Neural progenitor cell (in vitro differentiated cells): Measurements from ENCODE around the gene TIPRL. TPM values are rescaled to one million over a fixed set of nuclear protein-coding genes. Genes with fewer than 3 reads are reported as not detected.

Source experiments
- DNase-seq: peaks from one replicate; pipeline ENCODE4 v3.0.0-alpha.2; 2016; ENCODE audit warnings: low spot score
- H2AFZ ChIP-seq: fragments of 200-600 bp; sonication (generic); replicated peaks from 2 replicates; pipeline ENCODE4 v1.6.1; 2016; ENCODE audit warnings: antibody characterized with exemption
- H3F3A ChIP-seq: fragments of 200-600 bp; sonication (generic); 2 replicates; pipeline ENCODE4 v1.6.1; 2016; ENCODE audit warnings: antibody characterized with exemption, low read depth
- H3K27ac ChIP-seq: fragments of 200-600 bp; sonication (generic); 2 replicates; pipeline ENCODE4 v1.5.1; 2016; ENCODE audit warnings: mild to moderate bottlenecking
- H3K27me3 ChIP-seq: fragments of 200-600 bp; sonication (generic); 2 replicates; pipeline ENCODE4 v1.6.1; 2016; ENCODE audit warnings: mild to moderate bottlenecking, moderate library complexity
- H3K36me3 ChIP-seq: fragments of 200-600 bp; sonication (generic); 2 replicates; pipeline ENCODE4 v1.5.1; 2016
- H3K4me1 ChIP-seq: fragments of 200-600 bp; sonication (generic); 2 replicates; pipeline ENCODE4 v1.6.1; 2016; ENCODE audit warnings: mixed run types
- H3K4me2 ChIP-seq: fragments of 200-600 bp; sonication (generic); 2 replicates; pipeline ENCODE4 v1.6.1; 2016
- H3K4me3 ChIP-seq: fragments of 200-600 bp; sonication (generic); 2 replicates; pipeline ENCODE4 v1.5.1; 2016
- H3K79me2 ChIP-seq: fragments of 200-600 bp; sonication (generic); 2 replicates; pipeline ENCODE4 v1.6.1; 2016; ENCODE audit warnings: low read depth
- H3K9ac ChIP-seq: fragments of 200-600 bp; sonication (generic); 2 replicates; pipeline ENCODE4 v1.6.1; 2016
- H3K9me3 ChIP-seq: fragments of 200-600 bp; sonication (generic); 2 replicates; pipeline ENCODE4 v1.5.1; 2016; ENCODE audit warnings: low read depth
- H4K20me1 ChIP-seq: fragments of 200-600 bp; sonication (generic); 2 replicates; pipeline ENCODE4 v1.6.1; 2016; ENCODE audit warnings: low read depth
- H3K27ac Mint-ChIP-seq: 3 replicates; pipeline ENCODE4 v1.8.0; 2021; ENCODE audit warnings: mixed read lengths
- H3K27me3 Mint-ChIP-seq: 2 replicates; pipeline ENCODE4 v1.8.0; 2022; ENCODE audit warnings: low read depth, mild to moderate bottlenecking, inconsistent platforms, moderate library complexity, mixed read lengths; ENCODE audit not compliant: insufficient read depth
- H3K36me3 Mint-ChIP-seq: 3 replicates; pipeline ENCODE4 v1.8.0; 2021; ENCODE audit warnings: mixed read lengths
- H3K4me1 Mint-ChIP-seq: 3 replicates; pipeline ENCODE4 v1.8.0; 2021; ENCODE audit warnings: mixed read lengths
- H3K4me3 Mint-ChIP-seq: 3 replicates; pipeline ENCODE4 v1.8.0; 2021; ENCODE audit warnings: mild to moderate bottlenecking, moderate library complexity, mixed read lengths
- H3K9me3 Mint-ChIP-seq: 3 replicates; pipeline ENCODE4 v1.8.0; 2020; ENCODE audit warnings: mixed read lengths
- EZH2 ChIP-seq: fragments of 200-600 bp; sonication (generic); IDR thresholded peaks from 2 replicates; pipeline ENCODE4 v1.6.1; 2017; ENCODE audit warnings: antibody characterized with exemption, mild to moderate bottlenecking, moderate library complexity
- EZH2phosphoT487 ChIP-seq: fragments of 200-600 bp; sonication (generic); IDR thresholded peaks from 2 replicates; pipeline ENCODE4 v1.6.1; 2017; ENCODE audit warnings: antibody characterized with exemption
- total RNA-seq: library from RNA; depleted of rRNA; stranded (reverse); fragments of >200 nt; gene quantifications from 2 replicates; pipeline ENCODE4 v1.2.3, GENCODE V29; 2015; ENCODE audit warnings: low replicate concordance
- TF ChIP-seq, protein P1 (sequence below): fragments of 200-600 bp; sonication (generic); IDR thresholded peaks from 2 replicates; pipeline ENCODE4 v1.5.1; 2017; ENCODE audit warnings: antibody characterized with exemption, mild to moderate bottlenecking

Gene TIPRL
- total RNA-seq, 1 donor from 2014 or later: 52.9 TPM

DNA sequence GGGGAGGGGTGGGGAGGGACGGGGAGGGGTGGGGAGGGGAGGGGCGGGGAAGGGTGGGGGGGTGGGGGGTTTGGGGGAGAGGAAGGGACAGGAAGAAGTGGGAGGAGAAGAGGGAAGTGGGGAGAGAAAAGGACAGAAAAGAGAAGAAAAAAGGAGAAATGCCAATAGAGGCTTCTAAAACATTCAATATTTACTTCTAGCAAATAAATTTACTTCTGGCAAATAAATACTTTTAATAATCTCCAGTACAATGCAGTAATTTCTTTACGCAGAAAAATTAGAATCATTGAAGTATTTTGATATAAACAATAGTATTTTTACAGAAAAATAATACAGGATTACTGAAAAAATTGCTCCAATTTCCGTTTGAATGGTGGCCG, 32.6 kb upstream of the TIPRL start:
- no peak overlapping the region for H3K4me3 Mint-ChIP-seq
- no peak overlapping the region for H3K4me3 ChIP-seq

DNA sequence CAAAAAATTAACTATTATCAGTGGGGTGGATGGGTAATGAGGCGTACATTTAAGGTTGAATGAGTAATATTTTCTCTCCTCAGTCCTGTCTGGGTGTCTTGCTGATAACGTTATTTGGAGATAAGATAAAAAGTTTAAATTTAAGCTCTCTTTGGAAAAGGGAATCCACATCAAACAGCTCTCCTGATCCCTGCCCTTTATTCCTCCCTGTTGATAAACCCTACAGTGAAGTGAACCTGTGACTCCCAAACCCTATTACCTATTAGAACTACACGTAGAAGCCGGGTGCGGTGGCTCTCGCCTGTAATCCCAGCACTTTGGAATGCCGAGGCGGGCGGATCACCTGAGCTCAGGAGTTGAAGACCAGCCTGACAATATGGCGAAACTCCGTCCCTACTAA, 32.1 kb upstream of the TIPRL start:
- H3K4me2 ChIP-seq: no peak overlapping the region
- H3K27ac ChIP-seq: no peak overlapping the region
- H3K36me3 Mint-ChIP-seq: no peaks in the 10 kb centered on the region
- no peak overlapping the region for H3K4me3 ChIP-seq
- no peak overlapping the region for H3K4me3 Mint-ChIP-seq
- H3K9me3 Mint-ChIP-seq: no peaks in the 10 kb centered on the region
- no peaks in the 10 kb centered on the region for H3K27me3 ChIP-seq
- H3K27ac Mint-ChIP-seq: no peak overlapping the region
- H3K79me2 ChIP-seq: no peaks in the 10 kb centered on the region
- DNase-seq: no peak
- TF ChIP-seq EZH2phosphoT487: no peak
- H3K27me3 Mint-ChIP-seq: peaks cover 9% of the 10 kb centered on the region
- no peaks in the 10 kb centered on the region for H3K36me3 ChIP-seq
- H3K4me1 ChIP-seq: peaks cover 9% of the 10 kb centered on the region
- H4K20me1 ChIP-seq: no peaks in the 10 kb centered on the region
- H2AFZ ChIP-seq: no peak overlapping the region
- peaks cover 8% of the 10 kb centered on the region for H3F3A ChIP-seq
- H3K9ac ChIP-seq: no peak overlapping the region
- H3K4me1 Mint-ChIP-seq: peaks cover 14% of the 10 kb centered on the region
- no peaks in the 10 kb centered on the region for H3K9me3 ChIP-seq

More for the DNA sequence above, 32.6 kb upstream of the TIPRL start:
- no peaks in the 10 kb centered on the region for H3K36me3 ChIP-seq
- H4K20me1 ChIP-seq: no peaks in the 10 kb centered on the region
- no peak overlapping the region for H3K4me2 ChIP-seq
- H2AFZ ChIP-seq: no peak overlapping the region
- Mint-ChIP-seq H3K4me1 (peaks cover 15% of the 10 kb centered on the region), H3K27me3 (peaks cover 9% of the 10 kb centered on the region), H3K9me3 (no peaks in the 10 kb centered on the region), H3K36me3 (no peaks in the 10 kb centered on the region), H3K27ac (no peak overlapping the region)
- H3F3A ChIP-seq: peaks cover 8% of the 10 kb centered on the region
- no peak for TF ChIP-seq EZH2phosphoT487
- TF ChIP-seq, protein P1, sequence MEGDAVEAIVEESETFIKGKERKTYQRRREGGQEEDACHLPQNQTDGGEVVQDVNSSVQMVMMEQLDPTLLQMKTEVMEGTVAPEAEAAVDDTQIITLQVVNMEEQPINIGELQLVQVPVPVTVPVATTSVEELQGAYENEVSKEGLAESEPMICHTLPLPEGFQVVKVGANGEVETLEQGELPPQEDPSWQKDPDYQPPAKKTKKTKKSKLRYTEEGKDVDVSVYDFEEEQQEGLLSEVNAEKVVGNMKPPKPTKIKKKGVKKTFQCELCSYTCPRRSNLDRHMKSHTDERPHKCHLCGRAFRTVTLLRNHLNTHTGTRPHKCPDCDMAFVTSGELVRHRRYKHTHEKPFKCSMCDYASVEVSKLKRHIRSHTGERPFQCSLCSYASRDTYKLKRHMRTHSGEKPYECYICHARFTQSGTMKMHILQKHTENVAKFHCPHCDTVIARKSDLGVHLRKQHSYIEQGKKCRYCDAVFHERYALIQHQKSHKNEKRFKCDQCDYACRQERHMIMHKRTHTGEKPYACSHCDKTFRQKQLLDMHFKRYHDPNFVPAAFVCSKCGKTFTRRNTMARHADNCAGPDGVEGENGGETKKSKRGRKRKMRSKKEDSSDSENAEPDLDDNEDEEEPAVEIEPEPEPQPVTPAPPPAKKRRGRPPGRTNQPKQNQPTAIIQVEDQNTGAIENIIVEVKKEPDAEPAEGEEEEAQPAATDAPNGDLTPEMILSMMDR: no peak
- no peak for TF ChIP-seq EZH2
- peaks cover 9% of the 10 kb centered on the region for H3K4me1 ChIP-seq
- no peaks in the 10 kb centered on the region for H3K79me2 ChIP-seq
- H3K9ac ChIP-seq: no peak overlapping the region
- no peak overlapping the region for H3K27ac ChIP-seq
- DNase-seq: no peak
- no peaks in the 10 kb centered on the region for H3K27me3 ChIP-seq
- H3K9me3 ChIP-seq: no peaks in the 10 kb centered on the region

DNA sequence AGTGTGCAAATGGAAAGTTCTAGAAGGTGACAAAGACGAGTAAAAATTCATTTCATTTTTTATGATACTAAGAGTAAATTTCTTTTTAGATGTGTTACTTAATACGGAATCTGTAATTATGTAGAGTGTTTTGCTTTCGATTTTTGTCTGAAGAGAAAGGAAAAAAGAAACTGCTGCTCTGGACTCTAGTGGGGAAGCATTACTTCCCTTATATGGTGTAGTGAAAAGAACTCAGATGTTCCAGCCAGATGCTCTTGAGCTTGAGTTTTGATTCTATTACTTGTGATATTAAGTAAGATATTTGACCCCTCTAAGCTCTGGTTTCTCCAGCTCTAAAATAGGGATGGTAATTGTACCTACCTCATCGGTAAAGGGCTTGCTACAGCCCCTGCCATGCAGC, 29.8 kb upstream of the TIPRL start:
- Histone ChIP-seq H3K4me2 (no peak overlapping the region), H3K9ac (no peak overlapping the region), H3K27me3 (no peaks in the 10 kb centered on the region), H3K27ac (no peak overlapping the region), H3K79me2 (no peaks in the 10 kb centered on the region), H3K36me3 (no peaks in the 10 kb centered on the region), H2AFZ (no peak overlapping the region), H3K4me3 (no peak overlapping the region), H3K9me3 (no peaks in the 10 kb centered on the region), H3F3A (no peaks in the 10 kb centered on the region), H3K4me1 (peaks cover 4% of the 10 kb centered on the region), H4K20me1 (no peaks in the 10 kb centered on the region)
- no peak overlapping the region for H3K27ac Mint-ChIP-seq
- H3K4me3 Mint-ChIP-seq: no peak overlapping the region
- peaks cover 8% of the 10 kb centered on the region for H3K4me1 Mint-ChIP-seq
- no peak for DNase-seq
- no peaks in the 10 kb centered on the region for H3K9me3 Mint-ChIP-seq
- H3K27me3 Mint-ChIP-seq: peaks cover 5% of the 10 kb centered on the region
- TF ChIP-seq, protein P1: no peak
- no peak for TF ChIP-seq EZH2
- no peaks in the 10 kb centered on the region for H3K36me3 Mint-ChIP-seq

- H3K79me2 ChIP-seq: no peaks in the 10 kb centered on the region
- H3K4me1 ChIP-seq: peaks cover 4% of the 10 kb centered on the region
- H3K9ac ChIP-seq: no peak overlapping the region
- no peak for DNase-seq
- H3K4me3 Mint-ChIP-seq: no peak overlapping the region
- H3K36me3 Mint-ChIP-seq: no peaks in the 10 kb centered on the region
- peaks cover 8% of the 10 kb centered on the region for H3K27me3 Mint-ChIP-seq
- no peaks in the 10 kb centered on the region for H3K9me3 ChIP-seq
- H3K4me3 ChIP-seq: no peak overlapping the region
- H2AFZ ChIP-seq: no peak overlapping the region
- H3K27ac ChIP-seq: no peak overlapping the region
- H3F3A ChIP-seq: no peaks in the 10 kb centered on the region
- peaks cover 5% of the 10 kb centered on the region for H3K4me1 Mint-ChIP-seq
- no peaks in the 10 kb centered on the region for H3K36me3 ChIP-seq
- TF ChIP-seq EZH2phosphoT487 (no peak), EZH2 (no peak)
- TF ChIP-seq, protein P1: no peak
- peaks cover 2% of the 10 kb centered on the region for H3K9me3 Mint-ChIP-seq
- H4K20me1 ChIP-seq: no peaks in the 10 kb centered on the region
- no peaks in the 10 kb centered on the region for H3K27me3 ChIP-seq
- H3K4me2 ChIP-seq: no peak overlapping the region
- no peak overlapping the region for H3K27ac Mint-ChIP-seq
These were observed 28.5 kb upstream of the TIPRL start for GRCh38 chr1:168150283-168150682.
